Renal pelvis (tissue), 4 donors: ENCODE results near the gene SPAG6. TPM values are rescaled to one million over a fixed set of nuclear protein-coding genes. Genes with fewer than 3 reads are reported as not detected.
A peak's percentile ranks its signal among the peaks of the same experiment; 100 is the strongest.
"Not testable (repeated sequence)": the region's sequence is repeated elsewhere in the genome, so short reads cannot be mapped to it uniquely, and the experiment has no call there.

Experiments used
- DNase-seq: peaks from one replicate; pipeline ENCODE4 v3.0.0-alpha.2; 2013
- polyA plus RNA-seq, 3 donors: library from polyadenylated mRNA; unstranded; fragments of 120-200 nt; gene quantifications; one replicate each; pipeline ENCODE4 v1.2.1, GENCODE V29; 2013; ENCODE audit not compliant: insufficient read length in 3 of 3

SPAG6 gene
- polyA plus RNA-seq, 3 donors: 0.88 to 2.2 (median 1.1) TPM

- no peak for DNase-seq
These were observed 24.3 kb downstream of the SPAG6 start for GRCh38 chr10:22369434-22370072.

- DNase-seq: no peak
These were observed 25.0 kb downstream of the SPAG6 start for GRCh38 chr10:22370320-22370719.

DNA sequence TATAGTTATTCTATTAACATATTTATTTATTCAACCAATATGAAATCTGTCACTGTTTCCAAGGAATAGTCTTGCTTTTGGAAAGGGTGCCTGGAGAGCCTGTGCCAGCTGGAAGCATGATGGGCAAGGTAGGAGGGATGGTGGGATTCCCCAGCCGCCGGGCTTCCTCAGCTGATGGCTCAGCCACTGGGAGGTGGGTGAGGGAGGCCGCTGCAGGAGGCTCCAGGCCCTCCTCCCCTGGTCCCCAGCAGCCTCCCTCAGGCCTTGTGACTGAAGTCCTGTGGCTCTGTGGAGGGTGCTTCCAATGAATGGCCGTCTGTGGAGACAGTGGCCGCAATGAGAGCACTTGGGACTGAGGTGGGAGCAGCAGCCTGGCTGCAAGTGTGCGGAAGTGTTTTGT is 27.0 kb downstream of the SPAG6 start:
- no peak for DNase-seq

DNA sequence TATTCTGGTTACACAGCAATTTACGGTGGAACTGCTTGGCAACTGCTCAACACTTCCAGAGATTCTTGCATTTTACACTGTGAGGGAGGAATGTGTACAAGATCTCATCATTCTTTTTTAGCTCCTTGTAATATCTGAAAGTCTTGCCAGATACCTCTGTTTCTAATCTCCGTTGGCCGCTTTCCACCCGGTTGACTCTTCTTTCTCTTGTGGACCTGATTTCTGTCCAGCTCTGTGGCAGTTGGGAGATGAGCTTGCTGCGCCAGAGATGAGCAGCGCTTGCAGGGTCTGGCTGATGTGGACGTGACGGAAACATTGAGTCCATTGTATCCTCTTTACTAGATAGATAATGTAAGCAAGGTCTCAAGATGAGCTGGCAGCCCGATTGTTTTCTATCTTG is 27.6 kb downstream of the SPAG6 start:
- no peak for DNase-seq

DNA sequence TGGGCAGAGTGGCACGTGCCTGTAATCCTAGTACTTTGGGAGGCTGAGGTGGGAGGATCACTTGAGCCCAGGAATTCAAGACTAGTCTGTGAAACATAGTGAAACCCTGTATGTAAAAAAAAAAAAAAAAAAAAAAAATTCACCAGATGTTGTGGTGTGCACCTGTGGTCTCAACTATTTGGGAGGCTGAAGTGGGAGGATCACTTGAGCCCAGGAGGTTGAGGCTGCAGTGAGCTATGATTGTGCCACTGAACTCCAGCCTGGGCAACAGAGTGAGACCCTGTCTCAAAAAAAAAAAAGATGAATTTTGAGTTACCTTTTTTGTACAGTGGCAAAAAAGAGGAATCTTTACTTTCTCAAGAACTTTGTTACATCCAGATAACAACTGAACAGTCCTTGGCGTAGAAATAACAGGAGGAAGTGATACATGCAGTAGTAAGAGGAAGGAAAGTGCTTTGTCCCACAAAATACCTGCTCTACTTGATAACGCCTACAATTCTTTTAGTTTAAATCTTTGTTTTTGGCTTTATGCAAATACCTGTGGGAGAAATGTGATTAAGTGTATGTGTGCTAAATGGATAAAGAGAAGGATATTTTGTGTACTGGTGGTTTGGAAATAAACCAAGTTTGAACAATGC is 29.3 kb downstream of the SPAG6 start:
- no peak for DNase-seq

DNA sequence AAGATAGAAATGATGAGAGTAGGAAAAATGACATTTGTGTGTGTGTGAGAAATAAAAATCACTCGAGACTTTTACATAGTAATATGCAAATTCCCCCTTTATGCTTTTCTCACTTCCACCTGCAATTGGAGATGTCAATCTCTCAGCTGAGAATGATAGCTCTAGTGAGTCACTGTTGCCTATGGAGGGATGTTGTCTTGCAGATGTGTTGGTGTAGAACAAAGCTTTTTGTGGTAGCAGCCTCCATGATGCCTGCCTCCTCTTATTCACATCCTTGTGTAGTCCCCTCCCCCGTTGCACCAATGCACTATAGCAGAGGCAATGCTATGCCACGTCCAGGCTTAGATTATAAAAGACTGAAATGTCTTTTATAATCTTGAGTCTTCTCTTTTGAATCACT is 33.8 kb downstream of the SPAG6 start:
- DNase-seq: no peak

- no peak for DNase-seq
These were observed 36.0 kb downstream of the SPAG6 start for GRCh38 chr10:22381262-22381661.

DNA sequence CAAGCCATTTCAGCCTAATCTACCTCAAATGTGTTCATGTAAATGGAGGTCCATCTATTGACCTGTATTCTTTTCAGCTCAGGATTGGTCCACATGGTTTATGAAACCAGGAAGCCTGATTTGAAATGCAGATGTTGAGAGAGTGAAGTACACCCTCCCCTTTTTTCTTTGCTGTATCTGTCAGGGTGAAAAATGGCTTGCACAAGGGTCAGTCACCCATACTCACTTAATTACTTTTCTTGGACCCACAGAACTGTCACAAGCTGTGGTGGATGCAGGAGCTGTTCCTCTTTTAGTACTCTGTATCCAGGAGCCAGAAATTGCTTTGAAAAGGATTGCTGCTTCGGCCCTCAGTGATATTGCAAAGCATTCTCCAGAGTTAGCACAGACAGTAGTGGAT is 41.2 kb downstream of the SPAG6 start:
- DNase-seq: peak; percentile 42

GRCh38 chr10:22389856-22390589 is 44.7 kb downstream of the SPAG6 start:
- DNase-seq: no peak

DNA sequence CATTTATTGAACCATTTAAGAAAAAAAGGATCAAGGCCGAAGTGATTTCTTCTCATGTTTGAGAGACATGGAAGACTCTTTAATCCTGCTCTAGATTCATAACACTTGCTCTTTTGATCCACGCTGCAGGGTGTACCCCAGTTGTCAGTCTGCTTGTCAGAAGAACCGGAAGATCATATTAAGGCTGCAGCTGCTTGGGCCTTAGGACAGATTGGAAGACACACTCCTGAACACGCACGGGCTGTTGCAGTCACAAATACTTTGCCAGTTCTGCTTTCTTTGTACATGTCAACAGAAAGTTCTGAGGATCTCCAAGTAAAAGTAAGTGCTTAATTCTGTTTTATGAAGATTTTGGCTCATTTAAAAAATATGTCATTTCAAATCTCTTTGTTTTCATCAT is 46.3 kb downstream of the SPAG6 start:
- no peak for DNase-seq

GRCh38 chr10:22396195-22396594 is 50.9 kb downstream of the SPAG6 start:
- not testable (repeated sequence) for DNase-seq

GRCh38 chr10:22406916-22407315 is 61.6 kb downstream of the SPAG6 start:
- DNase-seq: not testable (repeated sequence)

DNA sequence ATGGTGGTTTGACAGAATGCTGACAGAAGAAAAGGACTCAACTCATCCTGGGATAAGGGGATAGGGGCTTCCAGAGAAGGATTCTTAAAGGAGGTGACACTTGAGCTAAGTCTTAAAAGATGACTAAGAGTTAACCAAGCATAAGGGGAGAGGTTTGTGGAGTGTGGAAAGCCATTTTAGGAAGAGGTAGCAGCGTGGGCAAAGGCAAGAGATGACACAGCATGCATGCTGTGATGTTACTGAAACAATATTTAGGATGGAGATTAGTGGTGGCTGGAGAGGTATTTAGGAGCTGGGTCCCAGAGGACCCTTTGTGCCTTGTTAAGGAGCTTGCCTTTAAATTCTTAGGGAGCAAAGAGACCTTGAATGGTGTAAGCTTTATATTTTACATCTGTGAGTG is 65.1 kb downstream of the SPAG6 start:
- DNase-seq: no peak

DNA sequence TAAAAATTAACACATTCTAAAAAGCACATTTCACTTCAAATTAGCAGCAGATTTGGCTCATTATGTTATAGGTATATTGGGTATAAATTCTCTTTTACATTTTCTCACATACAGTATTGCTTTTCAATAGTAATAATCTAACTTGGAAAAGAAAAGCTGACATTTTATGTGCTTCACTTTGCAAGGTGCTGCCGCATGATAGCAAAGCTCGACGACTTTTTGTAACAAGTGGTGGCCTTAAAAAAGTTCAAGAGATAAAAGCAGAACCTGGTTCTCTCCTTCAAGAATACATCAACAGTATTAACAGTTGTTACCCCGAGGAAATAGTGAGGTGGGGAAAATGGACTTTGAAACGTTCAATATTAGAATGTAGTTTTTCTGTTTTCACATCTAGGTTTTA is 65.5 kb downstream of the SPAG6 start:
- no peak for DNase-seq

GRCh38 chr10:22414146-22414545 is 68.8 kb downstream of the SPAG6 start:
- DNase-seq: no peak

- DNase-seq: no peak
These were observed 69.8 kb downstream of the SPAG6 start for GRCh38 chr10:22415072-22415471.

GRCh38 chr10:22417736-22418268 is 72.5 kb downstream of the SPAG6 start:
- no peak for DNase-seq

DNA sequence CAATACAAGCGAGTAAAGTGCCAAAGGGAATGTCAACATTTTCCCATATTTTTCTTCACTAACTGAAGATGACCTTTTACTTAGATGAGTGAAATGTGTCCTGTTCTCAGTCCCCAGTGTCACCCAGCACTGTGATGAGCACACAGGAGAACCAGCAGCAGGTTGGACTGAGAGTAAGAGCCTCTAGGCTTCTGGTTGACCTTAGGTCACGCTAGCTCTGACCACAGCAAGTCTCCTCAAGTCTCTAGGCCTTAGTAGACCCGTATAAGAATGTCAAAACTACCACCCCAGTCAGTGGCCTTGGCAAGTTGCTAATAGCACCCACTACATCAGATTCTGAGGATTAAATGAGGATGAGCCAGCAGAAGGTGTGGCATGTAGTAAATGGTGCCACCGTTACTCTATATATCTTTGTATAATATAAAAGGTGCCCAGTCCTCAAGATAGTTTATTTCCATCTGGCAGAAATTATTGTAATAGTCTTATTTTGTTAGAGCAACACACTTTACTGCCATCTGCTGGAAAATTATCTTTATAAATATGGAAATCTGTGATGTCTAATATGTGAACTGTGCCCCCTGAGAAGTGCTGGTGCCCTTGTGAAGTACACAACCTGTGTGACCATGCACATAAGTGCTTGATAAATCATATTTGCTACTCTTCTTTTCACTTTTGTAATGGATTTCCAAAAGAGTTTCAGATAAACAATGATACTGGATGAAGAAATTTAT is 75.7 kb downstream of the SPAG6 start:
- DNase-seq: no peak

DNA sequence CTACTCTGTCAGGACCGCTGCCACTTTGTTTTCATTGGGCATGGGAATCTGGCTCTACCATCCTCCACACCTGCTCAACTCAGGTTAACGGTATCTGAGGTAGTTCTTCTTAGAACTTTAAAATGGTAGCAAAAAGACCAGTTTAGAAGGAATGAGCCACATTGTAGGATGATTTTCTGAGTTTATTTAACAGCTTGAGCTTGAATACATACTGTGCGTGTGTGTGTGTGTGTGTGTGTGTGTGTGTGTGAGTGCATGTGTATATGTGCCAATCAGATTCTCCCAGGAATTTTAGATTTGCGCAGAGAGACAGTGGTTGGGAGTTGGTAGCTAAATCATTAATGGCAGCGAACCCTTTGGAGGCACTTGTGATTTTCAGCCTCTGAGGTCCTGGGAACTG is 81.4 kb downstream of the SPAG6 start:
- DNase-seq: no peak

DNA sequence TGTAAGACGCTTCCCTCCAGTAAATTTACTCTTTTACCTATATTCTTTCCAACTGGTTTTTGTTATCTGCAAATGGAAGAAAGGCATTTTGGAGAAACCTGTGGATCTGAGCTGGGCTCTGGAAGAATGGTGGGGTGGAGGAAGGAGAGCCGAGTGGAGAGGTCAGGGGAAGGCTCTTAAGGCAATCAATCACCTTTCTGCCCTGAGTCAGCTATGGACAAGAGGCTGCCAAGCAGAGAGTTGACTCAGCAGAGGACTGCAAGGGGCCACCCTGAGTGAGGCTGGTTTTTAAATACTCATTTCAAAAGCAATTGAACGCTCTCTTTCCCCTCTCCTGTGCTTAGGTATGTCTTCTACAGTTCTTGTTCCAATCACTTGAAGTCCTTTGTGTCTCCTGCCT is 81.8 kb downstream of the SPAG6 start:
- no peak for DNase-seq

- peak; percentile 69 for DNase-seq
These were observed 82.7 kb downstream of the SPAG6 start for GRCh38 chr10:22427890-22428571.

DNA sequence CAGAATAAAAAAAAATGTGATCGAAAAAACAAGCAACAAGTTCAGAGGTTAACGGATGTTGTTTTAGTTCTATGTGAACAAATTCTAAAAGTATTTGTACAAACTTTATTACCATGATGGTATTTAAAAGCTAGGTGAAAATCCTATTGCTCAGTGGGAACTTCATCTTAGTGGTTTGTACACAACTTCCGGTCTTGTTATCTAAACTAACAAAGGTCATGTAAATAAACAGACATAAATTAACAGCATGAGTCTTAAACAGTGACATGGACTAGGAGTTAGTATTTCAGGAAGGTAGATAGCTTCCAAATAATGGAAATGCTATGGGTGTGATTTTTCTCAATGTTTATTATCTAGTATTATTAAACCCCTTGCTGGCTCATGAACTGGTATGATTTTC is 83.8 kb downstream of the SPAG6 start:
- no peak for DNase-seq
